Psoas muscle (tissue), 8 donors: ENCODE measurements around the gene TMBIM1. TPM values are rescaled to one million over a fixed set of nuclear protein-coding genes. Genes with fewer than 3 reads are reported as not detected.
A peak's percentile ranks its signal among the peaks of the same experiment; 100 is the strongest.

ENCODE experiments used
- ATAC-seq, 4 donors: fragments of 200-7000 bp; cut with Tn5 transposase; one replicate each; pipeline ENCODE4 v1.9.1; 2020; ENCODE audit warnings: moderate library complexity in 3 of 4, mild to moderate bottlenecking in 2 of 4
- DNase-seq, 2 donors: peaks; one replicate each; pipeline ENCODE4 v3.0.0-alpha.2; 2020
- H3K27ac ChIP-seq: fragments of 200-600 bp; one replicate; pipeline ENCODE4 v1.8.0; 2022
- H3K27me3 ChIP-seq, 3 donors: fragments of 200-600 bp in 1 of 3; one replicate each; pipeline versions ENCODE4 v1.6.1 to v1.8.0; 2013 to 2022; ENCODE audit warnings: low read length in 2 of 3, mild to moderate bottlenecking in 2 of 3, moderate library complexity in 1 of 3; ENCODE audit not compliant: insufficient read depth in 3 of 3
- H3K36me3 ChIP-seq, 2 donors: fragments of 200-600 bp in 1 of 2; one replicate each; pipeline versions ENCODE4 v1.6.1 to v1.8.0; 2013 to 2022; ENCODE audit warnings: low read depth in 1 of 2, mild to moderate bottlenecking in 1 of 2, moderate library complexity in 1 of 2; ENCODE audit not compliant: insufficient read depth in 1 of 2
- H3K4me1 ChIP-seq: fragments of 200-600 bp; one replicate; pipeline ENCODE4 v1.8.0; 2022
- H3K4me3 ChIP-seq: fragments of 200-600 bp; one replicate; pipeline ENCODE4 v1.8.0; 2022; ENCODE audit warnings: mild to moderate bottlenecking
- H3K9me3 ChIP-seq: fragments of 200-600 bp; one replicate; pipeline ENCODE4 v1.8.0; 2022
- WGBS, 3 donors: extraction: QIAGEN DNeasy Blood & Tissue Kit; methylation state at CpG; one replicate each; pipeline versions ENCODE4 v1.1.6 to v1.1.7; 2013; 5-methylcytosine and 5-hydroxymethylcytosine counted together
- intact Hi-C, 2 donors: fragments of 100-400 bp; cut with DNase I; formaldehyde crosslinking; loops; one replicate each; pipeline versions ENCODE4 v1.11.0 to v1.14.2; 2022
- polyA plus RNA-seq, 3 donors: library from polyadenylated mRNA; stranded (reverse); fragments of 200-250 nt; gene quantifications; one replicate each; pipeline ENCODE4 v1.2.3, GENCODE V29; 2013
- total RNA-seq, 4 donors: library from RNA; stranded (reverse); fragmentation: NEBNext Ultra II Directional in 2 of 4; extraction: Animal tissue kit (Norgen Biotek cat#: 25700) in 2 of 4; gene quantifications; one replicate each; pipeline versions ENCODE4 v1.2.1 to v1.2.4, GENCODE V29; 2021 to 2023
- TF ChIP-seq, protein P1 (sequence below): fragments of 200-600 bp; IDR thresholded peaks from one replicate; pipeline ENCODE4 v1.8.0; 2022; ENCODE audit warnings: antibody characterized with exemption
- donor health status: healthy with polysubstance abuse.
- donor health status: DM: no; HTN: no; CAD: no; lungs with moderate emphysema.
- donor health status: Bipolar disorder and iron deficiency.
- donor health status: healthy.
- donor health status: DM: yes; HTN: yes; CAD: no.
- donor health status: DM: no; HTN: no; CAD: no.
- donor health status: DM: no; HTN: no; CAD: no.
- donor health status: DM: yes; HTN: yes; CAD: no.

TMBIM1 gene
- total and polyA plus RNA-seq, 7 donors = 152 to 264 (median 167) TPM

DNA sequence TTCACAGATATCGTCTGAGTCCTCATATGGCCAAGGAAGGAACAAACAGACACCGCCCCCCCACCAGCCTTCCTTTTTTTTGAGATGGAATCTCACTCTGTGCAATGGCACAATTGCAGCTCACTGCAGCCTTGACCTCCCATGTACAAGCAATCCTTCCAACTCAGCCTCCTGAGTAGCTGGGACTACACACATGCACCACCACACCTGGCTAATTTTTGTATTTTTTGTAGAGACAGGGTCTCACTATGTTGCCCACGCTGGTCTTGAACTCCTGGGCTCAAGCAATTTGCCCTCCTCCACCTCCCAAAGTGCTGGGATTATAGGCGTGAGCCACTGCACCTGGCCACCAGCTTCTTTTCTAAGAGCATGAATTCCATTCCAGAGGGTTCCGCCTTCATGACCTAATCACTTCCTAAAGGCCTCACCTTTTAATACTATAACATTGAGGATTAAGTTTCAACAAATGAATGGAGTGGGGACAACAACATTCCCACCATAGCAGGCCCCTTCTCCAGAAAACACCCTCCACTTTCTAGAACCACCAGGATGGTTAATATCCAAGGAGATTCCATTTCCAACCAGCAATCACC, 2.2 kb upstream of the TMBIM1 start:
- H3K4me1 ChIP-seq = peaks cover 20% of the 10 kb centered on the region
- H3K4me3 ChIP-seq = no peak overlapping the region
- WGBS, 3 donors = 84 to 92% (median 87%) methylated on average over 5 of the region's 5 CpGs
- TF ChIP-seq, protein P1, sequence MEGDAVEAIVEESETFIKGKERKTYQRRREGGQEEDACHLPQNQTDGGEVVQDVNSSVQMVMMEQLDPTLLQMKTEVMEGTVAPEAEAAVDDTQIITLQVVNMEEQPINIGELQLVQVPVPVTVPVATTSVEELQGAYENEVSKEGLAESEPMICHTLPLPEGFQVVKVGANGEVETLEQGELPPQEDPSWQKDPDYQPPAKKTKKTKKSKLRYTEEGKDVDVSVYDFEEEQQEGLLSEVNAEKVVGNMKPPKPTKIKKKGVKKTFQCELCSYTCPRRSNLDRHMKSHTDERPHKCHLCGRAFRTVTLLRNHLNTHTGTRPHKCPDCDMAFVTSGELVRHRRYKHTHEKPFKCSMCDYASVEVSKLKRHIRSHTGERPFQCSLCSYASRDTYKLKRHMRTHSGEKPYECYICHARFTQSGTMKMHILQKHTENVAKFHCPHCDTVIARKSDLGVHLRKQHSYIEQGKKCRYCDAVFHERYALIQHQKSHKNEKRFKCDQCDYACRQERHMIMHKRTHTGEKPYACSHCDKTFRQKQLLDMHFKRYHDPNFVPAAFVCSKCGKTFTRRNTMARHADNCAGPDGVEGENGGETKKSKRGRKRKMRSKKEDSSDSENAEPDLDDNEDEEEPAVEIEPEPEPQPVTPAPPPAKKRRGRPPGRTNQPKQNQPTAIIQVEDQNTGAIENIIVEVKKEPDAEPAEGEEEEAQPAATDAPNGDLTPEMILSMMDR = no peak
- H3K27ac ChIP-seq = no peak overlapping the region
- DNase-seq (no peak), ATAC-seq (no peak)
- no peaks in the 10 kb centered on the region for H3K27me3 ChIP-seq
- no peaks in the 10 kb centered on the region for H3K36me3 ChIP-seq
- intact Hi-C loops = loop anchor here (5.0 to 10.0 kb wide), 5 partner anchors 103 to 370 kb away; partner anchors contain the start of genes CNOT9 (in 1 of the 2), CTDSP1 (in 1 of the 2) and USP37 (in 1 of the 2)
- no peaks in the 10 kb centered on the region for H3K9me3 ChIP-seq

DNA sequence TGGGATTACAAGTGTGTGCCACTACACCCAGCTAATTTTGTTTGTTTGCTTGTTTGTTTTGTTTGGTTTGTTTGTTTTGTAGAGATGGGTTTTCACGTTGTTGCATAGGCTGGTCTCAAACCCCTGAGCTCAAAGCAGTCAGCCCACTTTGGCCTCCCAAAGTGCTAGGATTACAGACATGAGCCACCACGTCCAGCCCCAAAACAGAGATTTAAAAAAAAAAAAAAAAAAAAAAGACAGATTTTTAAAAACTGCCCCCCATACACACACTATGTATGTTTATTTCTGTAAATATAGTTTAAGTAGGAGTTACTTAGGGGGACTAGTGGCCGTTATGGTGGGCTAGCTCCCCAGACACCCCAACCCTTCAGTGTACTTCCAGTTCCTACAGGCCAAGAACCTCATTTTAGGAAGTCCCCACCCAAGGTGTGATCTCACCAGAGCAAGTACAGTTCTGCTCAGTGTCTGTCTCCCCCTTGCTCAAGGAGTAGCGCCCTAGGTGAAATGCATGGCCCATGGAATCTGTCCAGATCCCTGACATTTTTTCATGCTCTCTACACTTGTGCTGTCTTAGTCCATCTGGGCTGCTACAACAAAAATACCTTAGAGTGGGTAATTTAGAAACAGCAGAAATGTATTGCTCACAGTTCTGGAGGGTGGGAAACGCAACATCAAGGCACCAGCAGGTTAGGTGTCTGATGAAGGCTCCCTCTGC, 1.6 kb upstream of the TMBIM1 start:
- ATAC-seq (no peak), DNase-seq (no peak)
- no peak overlapping the region for H3K4me3 ChIP-seq
- no peaks in the 10 kb centered on the region for H3K27me3 ChIP-seq
- 73 to 74% (median 73%) methylated on average over 5 of the region's 5 CpGs for WGBS, 3 donors
- no peaks in the 10 kb centered on the region for H3K36me3 ChIP-seq
- intact Hi-C loops = loop anchor here (5.0 to 10.0 kb wide), 5 partner anchors 103 to 371 kb away; partner anchors contain the start of genes CNOT9 (in 1 of the 2), CTDSP1 (in 1 of the 2) and USP37 (in 1 of the 2)
- TF ChIP-seq, protein P1 = no peak
- no peak overlapping the region for H3K27ac ChIP-seq
- no peaks in the 10 kb centered on the region for H3K9me3 ChIP-seq
- H3K4me1 ChIP-seq = peaks cover 26% of the 10 kb centered on the region

GRCh38 chr2:218291318-218292047, 820 bp downstream of the TMBIM1 start:
- H3K36me3 ChIP-seq = no peaks in the 10 kb centered on the region
- ATAC-seq (peak; percentile 9 to 25 (median 14)), DNase-seq (no peak)
- peak overlapping the region; percentile 93 for H3K4me3 ChIP-seq
- H3K4me1 ChIP-seq = peaks cover 42% of the 10 kb centered on the region
- H3K9me3 ChIP-seq = no peaks in the 10 kb centered on the region
- intact Hi-C loops = loop anchor here (5.0 to 10.0 kb wide), 5 partner anchors 106 to 373 kb away; partner anchors contain the start of genes CNOT9 (in 1 of the 2), CTDSP1 (in 1 of the 2) and USP37 (in 1 of the 2)
- peak overlapping the region; percentile 96 for H3K27ac ChIP-seq
- TF ChIP-seq, protein P1 = no peak
- H3K27me3 ChIP-seq = no peaks in the 10 kb centered on the region
- 23 to 33% (median 30%) methylated on average over 9 to 12 of the region's 12 CpGs for WGBS, 3 donors

DNA sequence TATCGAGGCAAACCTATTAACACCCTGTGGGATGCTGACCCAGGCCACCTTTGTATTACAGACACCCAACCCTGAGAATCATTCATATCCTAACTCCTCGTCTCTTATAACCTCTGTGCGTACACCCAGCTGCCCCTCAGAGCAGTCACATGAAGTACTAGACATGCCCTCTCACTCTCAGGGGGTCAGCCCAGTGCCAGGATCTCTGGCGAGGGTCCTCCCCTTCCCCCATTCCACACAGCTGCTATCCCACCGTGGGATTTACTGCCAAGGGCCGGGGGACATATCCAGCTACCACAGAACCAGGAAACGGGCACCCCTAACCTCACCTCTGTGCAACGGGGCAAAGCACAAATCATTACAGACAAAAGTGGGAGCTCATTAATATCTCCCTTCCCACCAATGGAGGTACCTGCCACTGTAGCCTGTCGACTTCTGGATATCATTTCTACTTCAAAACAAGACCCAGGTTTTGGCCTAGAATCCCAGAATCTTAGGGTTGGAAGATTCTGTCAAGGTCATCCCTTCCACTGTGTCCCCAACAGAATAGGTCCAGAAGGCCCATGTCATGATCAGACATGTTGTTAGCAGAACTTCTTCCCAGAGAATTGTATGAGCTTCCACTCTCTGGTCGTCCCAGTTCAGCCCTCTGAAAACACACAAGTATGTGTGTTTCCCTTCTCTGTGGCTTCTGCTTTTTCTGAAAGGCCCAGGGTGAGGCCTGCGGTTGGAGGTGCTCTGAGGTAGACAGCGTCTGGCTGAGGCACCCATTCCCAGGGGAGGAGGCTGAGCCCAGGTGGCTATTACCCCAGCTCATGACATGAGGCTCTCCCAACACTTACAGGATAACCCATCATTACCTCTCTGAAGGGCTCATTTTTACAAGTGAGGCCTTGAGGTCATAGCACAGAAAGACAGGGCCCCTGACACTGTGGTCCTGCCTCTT, 1.7 kb downstream of the TMBIM1 start:
- H3K4me1 ChIP-seq = peaks cover 51% of the 10 kb centered on the region
- ATAC-seq (no peak), DNase-seq (no peak)
- intact Hi-C loops = loop anchor here (5.0 to 10.0 kb wide), 5 partner anchors 107 to 374 kb away; partner anchors contain the start of genes CNOT9 (in 1 of the 2), CTDSP1 (in 1 of the 2) and USP37 (in 1 of the 2)
- 30 to 45% (median 30%) methylated on average over 12 of the region's 12 CpGs for WGBS, 3 donors
- no peaks in the 10 kb centered on the region for H3K36me3 ChIP-seq
- peak overlapping the region; percentile 96 for H3K27ac ChIP-seq
- TF ChIP-seq, protein P1 = no peak
- H3K4me3 ChIP-seq = peak overlapping the region; percentile 93
- no peaks in the 10 kb centered on the region for H3K9me3 ChIP-seq
- no peaks in the 10 kb centered on the region for H3K27me3 ChIP-seq
